ENCODE data around the gene ACOT9.

GRCh38 chrX:23765868-23766267 is 22.8 kb upstream of the ACOT9 start:
- TF ChIP-seq CTCF (IDR thresholded peaks at IDR 0.05): no peak
- no peak for TF ChIP-seq POLR2AphosphoS5 (IDR thresholded peaks at IDR 0.05; ENCODE audit: low read depth, low read length)
- no peak for TF ChIP-seq TCF7L2 (IDR thresholded peaks at IDR 0.05; ENCODE audit: low read depth, low read length)
- no peak for TF ChIP-seq REST (IDR thresholded peaks at IDR 0.05; ENCODE audit: insufficient read depth in 1 of 2, low read depth in 2 of 2, low read length in 1 of 2)
